ENCODE results near the gene CYTIP.

DNA sequence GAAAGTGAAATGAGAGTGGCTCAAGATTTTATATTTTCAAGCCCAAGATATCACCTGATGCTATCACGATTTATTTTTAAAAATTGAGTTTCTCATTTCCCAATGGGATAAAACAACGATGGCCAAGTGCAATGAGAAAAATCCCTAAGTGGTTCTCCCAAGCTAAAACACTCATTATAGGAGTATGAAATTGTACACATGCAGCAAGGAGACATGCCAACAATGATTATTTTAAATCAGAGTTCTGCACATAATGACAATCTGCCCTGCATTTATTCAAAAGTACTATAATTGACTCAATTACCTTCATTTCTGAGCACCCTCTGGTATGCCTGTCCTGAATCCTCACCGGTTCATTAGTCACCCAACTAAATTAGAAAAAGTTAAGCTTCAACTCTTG lies 12.7 kb downstream of the CYTIP start:
- TF ChIP-seq EZH2 (IDR thresholded peaks at IDR 0.05; ENCODE audit: insufficient read depth, poor library complexity, severe bottlenecking): no peak
- TF ChIP-seq EZH2phosphoT487 (IDR thresholded peaks at IDR 0.05; ENCODE audit: insufficient read depth, low read depth): no peak
